ENCODE data around the gene C20orf144. TPM values are rescaled to one million over a fixed set of nuclear protein-coding genes. Genes with fewer than 3 reads are reported as not detected.

Gene C20orf144
- total RNA-seq, 1 donor from 2014 or later = not detected

DNA sequence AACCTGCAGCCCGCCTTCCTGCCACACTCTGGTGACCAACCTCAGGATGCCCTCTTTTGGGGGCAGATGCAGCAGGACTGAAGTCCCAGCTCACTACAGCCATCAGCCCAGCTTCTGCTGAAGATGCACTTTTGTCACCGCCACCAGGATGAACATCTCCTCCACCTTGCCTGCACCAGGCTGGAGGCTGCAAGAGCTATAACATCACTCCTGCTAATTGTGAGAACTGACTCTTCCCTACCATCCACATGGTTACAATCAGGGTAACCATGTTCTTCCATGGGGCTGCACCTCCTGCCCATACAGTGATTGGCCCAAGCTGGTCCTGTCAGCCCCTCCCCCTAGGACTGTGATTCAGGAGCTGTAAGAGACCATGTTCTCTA is 2.6 kb downstream of the C20orf144 start:
- Histone ChIP-seq H3K27me3 (ENCODE audit: control insufficient read depth, insufficient read depth, low read length) (no peaks in the 10 kb centered on the region), H3K36me3 (ENCODE audit: control insufficient read depth, insufficient read depth, low read length) (no peaks in the 10 kb centered on the region), H3K4me3 (ENCODE audit: low read depth, low read length) (no peak overlapping the region)
- DNase-seq (ENCODE audit: low read depth) = no peak
- TF ChIP-seq, protein P1, sequence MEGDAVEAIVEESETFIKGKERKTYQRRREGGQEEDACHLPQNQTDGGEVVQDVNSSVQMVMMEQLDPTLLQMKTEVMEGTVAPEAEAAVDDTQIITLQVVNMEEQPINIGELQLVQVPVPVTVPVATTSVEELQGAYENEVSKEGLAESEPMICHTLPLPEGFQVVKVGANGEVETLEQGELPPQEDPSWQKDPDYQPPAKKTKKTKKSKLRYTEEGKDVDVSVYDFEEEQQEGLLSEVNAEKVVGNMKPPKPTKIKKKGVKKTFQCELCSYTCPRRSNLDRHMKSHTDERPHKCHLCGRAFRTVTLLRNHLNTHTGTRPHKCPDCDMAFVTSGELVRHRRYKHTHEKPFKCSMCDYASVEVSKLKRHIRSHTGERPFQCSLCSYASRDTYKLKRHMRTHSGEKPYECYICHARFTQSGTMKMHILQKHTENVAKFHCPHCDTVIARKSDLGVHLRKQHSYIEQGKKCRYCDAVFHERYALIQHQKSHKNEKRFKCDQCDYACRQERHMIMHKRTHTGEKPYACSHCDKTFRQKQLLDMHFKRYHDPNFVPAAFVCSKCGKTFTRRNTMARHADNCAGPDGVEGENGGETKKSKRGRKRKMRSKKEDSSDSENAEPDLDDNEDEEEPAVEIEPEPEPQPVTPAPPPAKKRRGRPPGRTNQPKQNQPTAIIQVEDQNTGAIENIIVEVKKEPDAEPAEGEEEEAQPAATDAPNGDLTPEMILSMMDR (IDR thresholded peaks at IDR 0.05; ENCODE audit: insufficient read depth, low read length, poor library complexity, severe bottlenecking) = no peak

DNA sequence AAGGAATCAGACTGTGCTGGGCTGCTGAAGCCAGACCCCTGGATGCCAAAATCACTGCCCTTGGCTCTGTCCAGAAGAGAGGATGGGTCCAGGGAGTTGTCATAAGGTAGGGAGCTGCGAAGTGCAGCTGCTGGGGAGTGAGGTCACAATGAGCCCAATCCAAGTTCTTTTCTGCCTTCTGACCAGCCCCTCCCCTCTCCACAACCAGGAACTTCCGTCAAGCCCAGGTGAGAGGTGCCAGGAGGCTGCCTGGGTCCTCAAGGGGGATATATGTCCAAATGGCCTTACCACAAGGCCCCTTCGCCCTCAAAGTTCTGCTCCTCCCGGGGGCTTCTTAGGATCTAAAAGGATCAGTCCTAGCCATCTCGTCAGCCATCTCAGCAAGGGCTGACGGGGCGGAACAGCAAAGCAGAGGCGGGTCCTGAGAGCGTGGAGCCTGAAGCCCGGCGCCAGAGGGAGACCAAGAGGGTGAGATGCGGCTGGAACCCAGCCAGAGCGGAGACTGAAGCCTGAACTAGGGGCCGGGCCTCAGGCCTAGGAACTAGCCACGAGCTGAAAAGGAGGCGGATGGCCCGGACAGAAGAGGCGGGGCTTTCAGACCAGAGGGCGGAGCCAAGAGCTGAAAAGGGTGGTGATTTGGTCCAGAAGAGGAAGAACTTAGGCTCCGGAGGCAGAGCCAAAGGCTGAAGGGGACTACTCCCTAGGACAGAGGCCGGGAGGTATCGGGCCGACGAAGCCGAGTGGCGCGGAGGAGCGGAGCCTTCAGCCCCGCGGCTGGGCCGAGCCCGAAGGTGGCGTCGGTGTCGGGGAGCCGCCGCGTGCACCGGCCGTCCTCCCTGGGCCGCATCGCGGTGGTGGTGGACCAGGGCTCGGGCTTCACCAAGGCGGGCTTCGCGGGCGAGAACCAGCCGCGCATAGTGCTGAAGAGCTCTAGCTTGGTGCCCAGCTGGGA is 4.4 kb downstream of the C20orf144 start, which contains the start of gene ACTL10:
ACTL10 (plus strand) TSS at position 651 of the 952 bp plus-strand sequence. CDS start 555 bp downstream, outside the sequence.
- H3K27me3 ChIP-seq (ENCODE audit: control insufficient read depth, insufficient read depth, low read length) = no peaks in the 10 kb centered on the region
- peak; percentile 81 for DNase-seq (ENCODE audit: low read depth)
- TF ChIP-seq, protein P1 (IDR thresholded peaks at IDR 0.05; ENCODE audit: insufficient read depth, low read length, poor library complexity, severe bottlenecking) = peak; percentile 51
- H3K36me3 ChIP-seq (ENCODE audit: control insufficient read depth, insufficient read depth, low read length) = no peaks in the 10 kb centered on the region
- peak within 1 kb of the TSS; percentile 50 for H3K4me3 ChIP-seq (ENCODE audit: low read depth, low read length)

DNA sequence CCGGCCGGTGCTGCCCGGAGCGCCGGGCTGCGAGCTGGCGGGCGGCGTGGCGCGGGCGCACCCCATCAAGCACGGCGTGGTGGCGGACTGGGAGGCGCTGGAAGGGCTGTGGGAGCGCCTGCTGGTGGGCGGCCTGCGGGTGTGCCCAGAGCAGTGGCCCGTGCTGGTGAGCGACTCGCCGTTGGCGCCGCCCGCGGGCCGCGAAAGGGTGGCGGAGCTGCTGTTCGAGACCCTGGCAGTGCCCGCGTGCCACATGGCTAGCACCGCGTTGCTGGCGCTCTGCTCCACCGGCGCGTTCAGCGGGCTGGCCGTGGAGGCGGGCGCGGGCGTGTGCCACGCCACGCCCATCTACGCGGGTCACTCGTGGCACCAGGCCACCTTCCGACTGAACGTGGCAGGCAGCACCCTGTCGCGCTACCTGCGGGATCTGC is 5.1 kb downstream of the C20orf144 start:
- DNase-seq (ENCODE audit: low read depth) = no peak
- TF ChIP-seq, protein P1 (IDR thresholded peaks at IDR 0.05; ENCODE audit: insufficient read depth, low read length, poor library complexity, severe bottlenecking) = no peak
- no peaks in the 10 kb centered on the region for H3K36me3 ChIP-seq (ENCODE audit: control insufficient read depth, insufficient read depth, low read length)
- H3K4me3 ChIP-seq (ENCODE audit: low read depth, low read length) = peak overlapping the region; percentile 50
- H3K27me3 ChIP-seq (ENCODE audit: control insufficient read depth, insufficient read depth, low read length) = no peaks in the 10 kb centered on the region

DNA sequence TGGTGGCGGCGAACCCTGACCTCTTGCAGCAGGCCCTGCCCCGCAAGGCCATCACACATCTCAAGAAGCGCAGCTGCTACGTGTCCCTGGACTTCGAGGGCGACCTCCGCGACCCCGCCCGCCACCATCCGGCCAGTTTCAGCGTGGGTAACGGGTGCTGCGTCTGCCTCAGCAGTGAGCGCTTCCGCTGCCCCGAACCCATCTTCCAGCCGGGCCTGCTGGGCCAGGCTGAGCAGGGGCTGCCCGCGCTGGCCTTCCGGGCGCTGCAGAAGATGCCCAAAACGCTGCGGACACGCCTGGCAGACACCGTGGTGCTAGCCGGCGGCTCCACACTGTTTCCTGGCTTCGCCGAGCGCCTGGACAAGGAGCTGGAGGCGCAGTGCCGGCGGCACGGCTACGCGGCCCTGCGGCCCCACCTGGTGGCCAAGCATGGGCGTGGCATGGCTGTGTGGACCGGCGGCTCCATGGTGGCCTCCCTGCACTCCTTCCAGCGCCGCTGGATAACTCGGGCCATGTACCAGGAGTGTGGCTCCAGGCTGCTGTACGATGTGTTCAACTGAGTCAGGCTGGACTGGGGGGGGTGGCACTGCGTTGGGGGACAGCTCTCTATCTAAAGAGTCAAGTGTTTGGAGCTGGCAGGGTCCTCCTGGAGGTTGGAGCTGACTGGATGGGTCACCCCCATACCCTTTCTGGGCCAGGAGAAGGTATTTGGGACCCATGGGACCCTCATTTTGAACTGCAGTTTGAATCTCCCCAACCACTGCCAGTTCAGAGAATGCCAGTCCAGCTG is 5.7 kb downstream of the C20orf144 start:
- Histone ChIP-seq H3K36me3 (ENCODE audit: control insufficient read depth, insufficient read depth, low read length) (no peaks in the 10 kb centered on the region), H3K27me3 (ENCODE audit: control insufficient read depth, insufficient read depth, low read length) (no peaks in the 10 kb centered on the region), H3K4me3 (ENCODE audit: low read depth, low read length) (peak overlapping the region; percentile 50)
- TF ChIP-seq, protein P1 (IDR thresholded peaks at IDR 0.05; ENCODE audit: insufficient read depth, low read length, poor library complexity, severe bottlenecking) = peak; percentile 92
- DNase-seq (ENCODE audit: low read depth) = no peak

DNA sequence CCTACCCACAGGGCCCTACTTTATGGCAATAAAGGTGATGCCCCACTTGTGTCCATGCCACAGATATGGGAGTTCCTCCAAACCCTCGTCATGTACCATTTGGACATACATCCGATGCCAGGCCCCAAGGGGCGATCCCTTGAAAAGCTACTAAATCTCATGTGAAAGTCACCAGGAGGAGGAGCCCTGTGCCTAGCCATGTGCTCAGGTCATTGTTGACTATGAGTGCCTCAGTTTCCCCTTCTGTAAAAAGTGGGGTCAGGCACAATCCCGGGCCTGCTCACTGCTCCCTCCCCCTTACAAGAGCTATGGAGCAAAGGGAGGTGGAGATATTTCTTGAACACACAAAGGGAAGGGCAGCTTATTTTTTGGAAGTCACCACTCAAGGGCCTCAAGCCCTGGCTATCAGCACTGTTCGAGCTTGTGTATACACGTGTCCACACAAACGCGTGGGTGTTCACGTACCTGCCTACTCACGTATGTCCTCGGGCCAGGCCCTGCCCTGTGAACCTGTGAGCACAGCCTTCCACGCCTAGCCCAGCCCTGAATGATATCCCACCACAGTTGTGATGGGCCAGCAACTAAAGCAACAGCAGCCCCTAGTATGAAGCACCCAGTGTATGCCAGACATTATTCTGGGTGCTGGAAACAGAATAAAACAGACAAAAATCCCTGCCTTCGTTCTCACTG is 6.5 kb downstream of the C20orf144 start:
- DNase-seq (ENCODE audit: low read depth) = no peak
- H3K4me3 ChIP-seq (ENCODE audit: low read depth, low read length) = no peak overlapping the region
- H3K36me3 ChIP-seq (ENCODE audit: control insufficient read depth, insufficient read depth, low read length) = no peaks in the 10 kb centered on the region
- TF ChIP-seq, protein P1 (IDR thresholded peaks at IDR 0.05; ENCODE audit: insufficient read depth, low read length, poor library complexity, severe bottlenecking) = no peak
- no peaks in the 10 kb centered on the region for H3K27me3 ChIP-seq (ENCODE audit: control insufficient read depth, insufficient read depth, low read length)

All from kidney epithelial cell (primary cell).